ENCODE data around the gene FGD3. TPM values are rescaled to one million over a fixed set of nuclear protein-coding genes. Genes with fewer than 3 reads are reported as not detected.
A peak's percentile ranks its signal among the peaks of the same experiment; 100 is the strongest.
"Not testable (repeated sequence)": the region's sequence is repeated elsewhere in the genome, so short reads cannot be mapped to it uniquely, and the experiment has no call there.

FGD3 gene
- total RNA-seq, 2 donors from 2014 or later = 142 to 160 TPM

GRCh38 chr9:92989561-92989960 lies 42.2 kb downstream of the FGD3 start:
- peaks cover 20% of the 10 kb centered on the region for H3K36me3 Mint-ChIP-seq (ENCODE audit: low read depth)
- no peaks in the 10 kb centered on the region for H3K9me3 ChIP-seq (ENCODE audit: control insufficient read depth, low read length, poor library complexity, severe bottlenecking)
- ATAC-seq (peak; percentile 63), DNase-seq (no peak)
- peak overlapping the region; percentile 86 for H3K27ac Mint-ChIP-seq
- H3K4me3 Mint-ChIP-seq = peak overlapping the region; percentile 33
- no peaks in the 10 kb centered on the region for H3K27me3 Mint-ChIP-seq
- peaks cover 72% of the 10 kb centered on the region for H3K4me1 Mint-ChIP-seq

- H3K36me3 Mint-ChIP-seq (ENCODE audit: low read depth) = peaks cover 24% of the 10 kb centered on the region
- DNase-seq (no peak), ATAC-seq (no peak)
- peak overlapping the region; percentile 71 for H3K4me3 Mint-ChIP-seq
- peak overlapping the region; percentile 86 for H3K27ac Mint-ChIP-seq
- no peaks in the 10 kb centered on the region for H3K9me3 ChIP-seq (ENCODE audit: control insufficient read depth, low read length, poor library complexity, severe bottlenecking)
- H3K4me1 Mint-ChIP-seq = peaks cover 76% of the 10 kb centered on the region
- no peaks in the 10 kb centered on the region for H3K27me3 Mint-ChIP-seq
Observed at GRCh38 chr9:92990461-92990860, 43.1 kb downstream of the FGD3 start.

GRCh38 chr9:92992549-92992948 lies 45.2 kb downstream of the FGD3 start:
- H3K9me3 ChIP-seq (ENCODE audit: control insufficient read depth, low read length, poor library complexity, severe bottlenecking) = no peaks in the 10 kb centered on the region
- H3K27ac Mint-ChIP-seq = peak overlapping the region; percentile 86
- ATAC-seq = no peak
- DNase-seq = no peak
- H3K36me3 Mint-ChIP-seq (ENCODE audit: low read depth) = peaks cover 17% of the 10 kb centered on the region
- no peaks in the 10 kb centered on the region for H3K27me3 Mint-ChIP-seq
- H3K4me1 Mint-ChIP-seq = peaks cover 75% of the 10 kb centered on the region
- peak overlapping the region; percentile 31 for H3K4me3 Mint-ChIP-seq

- Mint-ChIP-seq H3K4me1 (peaks cover 56% of the 10 kb centered on the region), H3K27ac (peak overlapping the region; percentile 65), H3K36me3 (ENCODE audit: low read depth) (peaks cover 15% of the 10 kb centered on the region)
- H3K27me3 Mint-ChIP-seq; DNase-seq; H3K9me3 ChIP-seq (ENCODE audit: control insufficient read depth, low read length, poor library complexity, severe bottlenecking); ATAC-seq; H3K4me3 Mint-ChIP-seq: not testable (repeated sequence)
Observed at GRCh38 chr9:92998871-92999270, 51.5 kb downstream of the FGD3 start.

- H3K27me3 Mint-ChIP-seq = no peaks in the 10 kb centered on the region
- ATAC-seq = peak; percentile 57
- no peak for DNase-seq
- peak overlapping the region; percentile 56 for H3K4me3 Mint-ChIP-seq
- H3K27ac Mint-ChIP-seq = peak overlapping the region; percentile 85
- H3K4me1 Mint-ChIP-seq = peaks cover 51% of the 10 kb centered on the region
- no peaks in the 10 kb centered on the region for H3K9me3 ChIP-seq (ENCODE audit: control insufficient read depth, low read length, poor library complexity, severe bottlenecking)
- H3K36me3 Mint-ChIP-seq (ENCODE audit: low read depth) = peaks cover 11% of the 10 kb centered on the region
Observed at GRCh38 chr9:93001031-93001430, 53.7 kb downstream of the FGD3 start.

- peak overlapping the region; percentile 85 for H3K27ac Mint-ChIP-seq
- H3K4me3 Mint-ChIP-seq = no peak overlapping the region
- ATAC-seq = no peak
- H3K36me3 Mint-ChIP-seq (ENCODE audit: low read depth) = peaks cover 14% of the 10 kb centered on the region
- H3K4me1 Mint-ChIP-seq = peaks cover 39% of the 10 kb centered on the region
- no peaks in the 10 kb centered on the region for H3K27me3 Mint-ChIP-seq
- H3K9me3 ChIP-seq (ENCODE audit: control insufficient read depth, low read length, poor library complexity, severe bottlenecking) = no peaks in the 10 kb centered on the region
- no peak for DNase-seq
Observed at GRCh38 chr9:93002700-93003099, 55.4 kb downstream of the FGD3 start.

- Mint-ChIP-seq H3K27ac (peak overlapping the region; percentile 85), H3K4me3 (no peak overlapping the region), H3K27me3 (no peaks in the 10 kb centered on the region), H3K4me1 (peaks cover 40% of the 10 kb centered on the region), H3K36me3 (ENCODE audit: low read depth) (peaks cover 14% of the 10 kb centered on the region)
- ATAC-seq = peak; percentile 83
- no peaks in the 10 kb centered on the region for H3K9me3 ChIP-seq (ENCODE audit: control insufficient read depth, low read length, poor library complexity, severe bottlenecking)
- DNase-seq = peak; percentile 35 to 51 (median 42)
Observed at GRCh38 chr9:93003552-93004407, 56.5 kb downstream of the FGD3 start.

GRCh38 chr9:93004561-93004960 lies 57.2 kb downstream of the FGD3 start:
- no peak overlapping the region for H3K4me3 Mint-ChIP-seq

GRCh38 chr9:93005876-93006275 lies 58.6 kb downstream of the FGD3 start:
- ATAC-seq (no peak), DNase-seq (no peak)
- Mint-ChIP-seq H3K27me3 (no peaks in the 10 kb centered on the region), H3K4me3 (peak overlapping the region; percentile 36), H3K4me1 (peaks cover 42% of the 10 kb centered on the region), H3K27ac (peak overlapping the region; percentile 85), H3K36me3 (ENCODE audit: low read depth) (peaks cover 12% of the 10 kb centered on the region)
- H3K9me3 ChIP-seq (ENCODE audit: control insufficient read depth, low read length, poor library complexity, severe bottlenecking) = no peaks in the 10 kb centered on the region

More at GRCh38 chr9:93004561-93004960, 57.2 kb downstream of the FGD3 start:
- H3K27ac Mint-ChIP-seq = peak overlapping the region; percentile 85
- H3K9me3 ChIP-seq (ENCODE audit: control insufficient read depth, low read length, poor library complexity, severe bottlenecking) = no peaks in the 10 kb centered on the region
- peaks cover 42% of the 10 kb centered on the region for H3K4me1 Mint-ChIP-seq
- peaks cover 12% of the 10 kb centered on the region for H3K36me3 Mint-ChIP-seq (ENCODE audit: low read depth)
- ATAC-seq = no peak
- DNase-seq = no peak
- no peaks in the 10 kb centered on the region for H3K27me3 Mint-ChIP-seq

GRCh38 chr9:93007529-93008058 lies 60.3 kb downstream of the FGD3 start:
- no peaks in the 10 kb centered on the region for H3K27me3 Mint-ChIP-seq
- H3K27ac Mint-ChIP-seq = peak overlapping the region; percentile 79
- ATAC-seq (no peak), DNase-seq (no peak)
- no peak overlapping the region for H3K4me3 Mint-ChIP-seq
- no peaks in the 10 kb centered on the region for H3K9me3 ChIP-seq (ENCODE audit: control insufficient read depth, low read length, poor library complexity, severe bottlenecking)
- H3K4me1 Mint-ChIP-seq = peaks cover 28% of the 10 kb centered on the region
- H3K36me3 Mint-ChIP-seq (ENCODE audit: low read depth) = peaks cover 8% of the 10 kb centered on the region

- Mint-ChIP-seq H3K4me3 (peak overlapping the region; percentile 68), H3K4me1 (peaks cover 23% of the 10 kb centered on the region), H3K27me3 (no peaks in the 10 kb centered on the region), H3K27ac (peak overlapping the region; percentile 79), H3K36me3 (ENCODE audit: low read depth) (peaks cover 8% of the 10 kb centered on the region)
- H3K9me3 ChIP-seq (ENCODE audit: control insufficient read depth, low read length, poor library complexity, severe bottlenecking) = no peaks in the 10 kb centered on the region
- ATAC-seq (no peak), DNase-seq (no peak)
Observed at GRCh38 chr9:93008457-93008856, 61.1 kb downstream of the FGD3 start.

- H3K4me1 Mint-ChIP-seq = peaks cover 21% of the 10 kb centered on the region
- no peaks in the 10 kb centered on the region for H3K9me3 ChIP-seq (ENCODE audit: control insufficient read depth, low read length, poor library complexity, severe bottlenecking)
- peak overlapping the region; percentile 79 for H3K27ac Mint-ChIP-seq
- peaks cover 8% of the 10 kb centered on the region for H3K36me3 Mint-ChIP-seq (ENCODE audit: low read depth)
- DNase-seq (no peak), ATAC-seq (no peak)
- no peaks in the 10 kb centered on the region for H3K27me3 Mint-ChIP-seq
- H3K4me3 Mint-ChIP-seq = no peak overlapping the region
Observed at GRCh38 chr9:93009337-93010015, 62.2 kb downstream of the FGD3 start.

GRCh38 chr9:93010056-93010455 lies 62.7 kb downstream of the FGD3 start:
- H3K36me3 Mint-ChIP-seq (ENCODE audit: low read depth) = peaks cover 8% of the 10 kb centered on the region
- no peak overlapping the region for H3K4me3 Mint-ChIP-seq
- peaks cover 21% of the 10 kb centered on the region for H3K4me1 Mint-ChIP-seq
- H3K27ac Mint-ChIP-seq = peak overlapping the region; percentile 75
- no peak for DNase-seq
- H3K9me3 ChIP-seq (ENCODE audit: control insufficient read depth, low read length, poor library complexity, severe bottlenecking) = no peaks in the 10 kb centered on the region
- no peaks in the 10 kb centered on the region for H3K27me3 Mint-ChIP-seq
- ATAC-seq = no peak
